Stromal cell of bone marrow (primary cell): ENCODE data around the gene ZNRF1.

Experiments used
- DNase-seq: peaks from one replicate; pipeline ENCODE4 v3.0.0-alpha.2; 2012; ENCODE audit warnings: low read depth

Gene ZNRF1

GRCh38 chr16:75160386-75160785, 161.6 kb downstream of the ZNRF1 start:
- no peak for DNase-seq
